Pancreas (tissue), 10 donors: ENCODE measurements around the gene FFAR3. TPM values are rescaled to one million over a fixed set of nuclear protein-coding genes. Genes with fewer than 3 reads are reported as not detected.

Experiments
- ATAC-seq, 4 donors: fragments of 200-7000 bp; cut with Tn5 transposase; one replicate each; pipeline versions ENCODE4 v1.8.0 to v1.9.1; 2020; ENCODE audit warnings: mild to moderate bottlenecking in 4 of 4, moderate library complexity in 4 of 4
- DNase-seq, 6 donors: peaks; one replicate each; pipeline ENCODE4 v3.0.0-alpha.2; 2020
- FAIRE-seq: peaks from 2 replicates; lab custom pipeline; 2012; peaks lifted over from hg19 to GRCh38; lab: Jason Lieb, UNC
- H3K27ac ChIP-seq, 4 donors: fragments of 200-600 bp; sonication (generic); 1 replicate in 3 of 4; 2 replicates in 1 of 4; pipeline versions ENCODE4 v1.5.0 to v1.8.0; 2020
- H3K27me3 ChIP-seq, 4 donors: fragments of 200-600 bp; one replicate each; pipeline ENCODE4 v1.8.0; 2021
- H3K36me3 ChIP-seq, 3 donors: fragments of 200-600 bp; sonication (generic) in 1 of 3; one replicate each; pipeline versions ENCODE4 v1.5.0 to v1.8.0; 2020 to 2021
- H3K4me1 ChIP-seq, 3 donors: fragments of 200-600 bp; one replicate each; pipeline ENCODE4 v1.8.0; 2021
- H3K4me3 ChIP-seq, 4 donors: fragments of 200-600 bp; sonication (generic) in 2 of 4; one replicate each; pipeline versions ENCODE4 v1.5.0 to v1.8.0; 2020 to 2021
- H3K9me3 ChIP-seq, 4 donors: fragments of 200-600 bp; one replicate each; pipeline ENCODE4 v1.8.0; 2021
- WGBS, 2 donors: extraction: QIAGEN DNeasy Blood & Tissue Kit; methylation state at CpG; one replicate each; pipeline ENCODE4 v1.1.7; 2013; 5-methylcytosine and 5-hydroxymethylcytosine counted together
- intact Hi-C, 3 donors: fragments of 100-400 bp; cut with DNase I; formaldehyde crosslinking; loops; one replicate each; pipeline versions ENCODE4 v1.11.1 to v1.14.2; 2022
- polyA plus RNA-seq, 2 donors: library from polyadenylated mRNA; stranded (reverse); fragments of 200-250 nt; gene quantifications; one replicate each; pipeline ENCODE4 v1.2.3, GENCODE V29; 2013
- total RNA-seq, 6 donors: library from RNA; stranded (reverse); fragmentation: NEBNext Ultra II Directional in 4 of 6; extraction: Animal tissue kit (Norgen Biotek cat#: 25700) in 4 of 6; gene quantifications; one replicate each; pipeline versions ENCODE4 v1.2.1 to v1.2.4, GENCODE V29; 2021 to 2023
- TF ChIP-seq, protein P1 (sequence below), 4 donors: fragments of 200-600 bp; sonication (generic) in 3 of 4; IDR thresholded peaks; one replicate each; pipeline versions ENCODE4 v1.5.0 to v1.8.0; 2021; ENCODE audit warnings: antibody characterized with exemption in 4 of 4
- donor health status: healthy with polysubstance abuse.
- donor health status: DM: no; HTN: no; CAD: no; lungs with moderate emphysema.
- donor health status: DM: no; HTN: no; CAD: no.
- donor health status: control.
- donor health status: control.
- donor health status: Bipolar disorder and iron deficiency.
- donor health status: DM: yes; HTN: yes; CAD: no.
- donor health status: DM: no; HTN: no; CAD: no.
- donor health status: DM: no; HTN: no; CAD: no.
- donor health status: DM: yes; HTN: yes; CAD: no.

Gene FFAR3
- total and polyA plus RNA-seq, 8 donors = 0.09 to 2.7 (median 0.34) TPM; not detected in 1

DNA sequence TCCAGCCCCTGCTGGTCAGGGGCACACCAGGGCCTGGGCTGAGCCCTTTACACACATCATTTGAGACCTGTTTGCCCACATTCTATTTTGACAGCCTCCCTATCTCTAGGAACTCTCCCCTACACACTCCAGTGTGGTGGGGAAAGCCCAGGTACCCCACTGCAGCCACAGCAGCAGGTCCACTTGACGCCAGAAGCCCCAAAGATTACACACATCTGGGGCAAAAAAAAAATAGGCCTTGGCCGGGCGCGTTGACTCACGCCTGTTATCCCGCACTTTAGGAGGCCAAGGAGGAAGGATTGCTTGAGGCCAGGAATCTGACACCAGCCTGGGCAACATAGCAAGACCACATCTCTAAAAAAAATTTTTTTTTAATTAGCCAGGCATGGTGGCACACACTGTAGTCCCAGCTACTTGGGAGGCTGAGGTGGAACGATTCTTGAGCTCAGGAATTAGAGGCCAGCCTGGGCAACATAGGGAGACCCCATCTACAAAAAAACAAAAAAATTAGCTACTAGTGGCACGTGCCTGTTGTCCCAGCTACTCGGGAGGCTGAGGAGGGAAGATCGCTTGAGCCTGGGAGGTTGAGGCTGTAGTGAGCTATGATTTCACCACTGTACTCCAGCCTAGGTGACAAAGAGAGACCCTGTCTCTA lies 47.3 kb upstream of the FFAR3 start:
- Histone ChIP-seq H3K36me3 (no peaks in the 10 kb centered on the region), H3K4me1 (peaks cover 0 to 8% (median 5%) of the 10 kb centered on the region in 3 donors), H3K27me3 (no peaks in the 10 kb centered on the region), H3K27ac (no peak overlapping the region), H3K9me3 (no peaks in the 10 kb centered on the region), H3K4me3 (no peak overlapping the region)
- FAIRE-seq = no peak
- TF ChIP-seq, protein P1, sequence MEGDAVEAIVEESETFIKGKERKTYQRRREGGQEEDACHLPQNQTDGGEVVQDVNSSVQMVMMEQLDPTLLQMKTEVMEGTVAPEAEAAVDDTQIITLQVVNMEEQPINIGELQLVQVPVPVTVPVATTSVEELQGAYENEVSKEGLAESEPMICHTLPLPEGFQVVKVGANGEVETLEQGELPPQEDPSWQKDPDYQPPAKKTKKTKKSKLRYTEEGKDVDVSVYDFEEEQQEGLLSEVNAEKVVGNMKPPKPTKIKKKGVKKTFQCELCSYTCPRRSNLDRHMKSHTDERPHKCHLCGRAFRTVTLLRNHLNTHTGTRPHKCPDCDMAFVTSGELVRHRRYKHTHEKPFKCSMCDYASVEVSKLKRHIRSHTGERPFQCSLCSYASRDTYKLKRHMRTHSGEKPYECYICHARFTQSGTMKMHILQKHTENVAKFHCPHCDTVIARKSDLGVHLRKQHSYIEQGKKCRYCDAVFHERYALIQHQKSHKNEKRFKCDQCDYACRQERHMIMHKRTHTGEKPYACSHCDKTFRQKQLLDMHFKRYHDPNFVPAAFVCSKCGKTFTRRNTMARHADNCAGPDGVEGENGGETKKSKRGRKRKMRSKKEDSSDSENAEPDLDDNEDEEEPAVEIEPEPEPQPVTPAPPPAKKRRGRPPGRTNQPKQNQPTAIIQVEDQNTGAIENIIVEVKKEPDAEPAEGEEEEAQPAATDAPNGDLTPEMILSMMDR (IDR thresholded peaks at IDR 0.05) = no peak
- WGBS, 2 donors = 94% methylated on average over 10 of the region's 10 CpGs
- no peak for DNase-seq
- intact Hi-C loops = no loop called here
- no peak for ATAC-seq

DNA sequence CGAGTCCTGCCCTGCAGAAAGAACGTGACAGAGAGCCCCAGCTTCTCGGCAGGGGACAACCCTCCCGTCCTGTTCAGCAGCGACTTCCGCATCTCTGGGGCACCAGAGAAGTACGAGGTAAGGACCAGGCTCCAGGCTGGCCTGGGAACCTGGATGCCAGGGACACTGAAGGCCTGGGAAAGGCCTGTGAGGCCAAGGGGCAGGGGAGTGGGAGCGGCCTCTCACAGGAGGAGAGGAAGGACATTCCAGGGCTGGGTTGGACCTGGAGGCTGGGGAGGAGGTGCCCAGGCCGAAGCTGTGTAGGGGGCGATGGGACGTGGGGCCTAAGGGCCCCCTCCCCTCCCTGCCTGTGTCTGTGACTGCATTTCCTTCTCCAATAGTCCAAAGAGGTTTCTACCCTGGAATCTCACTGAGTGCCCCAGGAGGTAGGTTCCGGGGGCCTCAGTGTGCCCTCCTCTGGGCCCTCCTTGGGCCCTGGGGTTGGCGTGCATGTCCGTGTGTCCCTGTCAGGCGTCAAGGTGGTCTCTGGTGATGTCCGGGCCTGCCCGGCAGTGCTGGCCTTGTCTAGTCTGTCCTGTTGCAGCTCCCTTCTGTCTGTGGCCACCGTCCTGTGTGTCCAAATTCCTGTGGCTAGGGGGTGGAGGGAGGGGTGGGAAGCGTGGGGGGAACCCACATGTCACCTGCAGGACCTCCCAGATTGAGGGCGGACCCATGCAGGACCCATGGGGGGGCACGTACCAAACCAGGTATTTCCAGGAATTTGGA lies 46.2 kb upstream of the FFAR3 start:
- Histone ChIP-seq H3K36me3 (no peaks in the 10 kb centered on the region), H3K4me1 (peaks cover 0 to 8% (median 5%) of the 10 kb centered on the region in 3 donors), H3K27me3 (no peaks in the 10 kb centered on the region), H3K27ac (no peak overlapping the region), H3K9me3 (no peaks in the 10 kb centered on the region), H3K4me3 (no peak overlapping the region)
- intact Hi-C loops = no loop called here
- TF ChIP-seq, protein P1 (IDR thresholded peaks at IDR 0.05) = no peak
- FAIRE-seq (no peak), ATAC-seq (no peak), DNase-seq (no peak)
- 84 to 90% methylated on average over 21 of the region's 21 CpGs for WGBS, 2 donors

DNA sequence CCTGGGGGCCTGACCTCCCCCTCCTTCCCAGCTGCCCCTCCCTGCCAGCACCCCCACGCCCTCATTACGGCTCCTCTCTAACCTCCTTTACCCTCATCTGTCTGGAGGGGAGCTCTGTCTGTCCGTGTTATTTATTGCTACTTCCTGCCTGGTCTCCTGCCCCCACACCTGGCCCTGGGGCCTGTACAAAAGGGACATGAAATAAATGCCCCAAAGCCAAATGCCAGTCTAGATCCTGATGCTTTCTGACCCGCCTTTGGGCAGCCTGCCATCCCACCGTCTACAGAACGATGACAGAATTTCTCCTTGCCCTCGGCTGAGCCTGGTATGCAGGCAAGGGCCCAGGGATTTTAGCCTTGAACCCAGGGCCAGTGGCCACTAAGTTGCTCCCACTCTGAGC lies 44.7 kb upstream of the FFAR3 start:
- Histone ChIP-seq H3K27ac (no peak overlapping the region), H3K36me3 (no peaks in the 10 kb centered on the region), H3K4me1 (peaks cover 0 to 8% (median 5%) of the 10 kb centered on the region in 3 donors), H3K27me3 (no peaks in the 10 kb centered on the region), H3K4me3 (no peak overlapping the region), H3K9me3 (no peaks in the 10 kb centered on the region)
- intact Hi-C loops = no loop called here
- FAIRE-seq (no peak), DNase-seq (peak in 1 of 6 donors; percentile 7), ATAC-seq (no peak)
- TF ChIP-seq, protein P1 (IDR thresholded peaks at IDR 0.05) = no peak
- 42 to 52% methylated on average over 6 to 7 of the region's 7 CpGs for WGBS, 2 donors

DNA sequence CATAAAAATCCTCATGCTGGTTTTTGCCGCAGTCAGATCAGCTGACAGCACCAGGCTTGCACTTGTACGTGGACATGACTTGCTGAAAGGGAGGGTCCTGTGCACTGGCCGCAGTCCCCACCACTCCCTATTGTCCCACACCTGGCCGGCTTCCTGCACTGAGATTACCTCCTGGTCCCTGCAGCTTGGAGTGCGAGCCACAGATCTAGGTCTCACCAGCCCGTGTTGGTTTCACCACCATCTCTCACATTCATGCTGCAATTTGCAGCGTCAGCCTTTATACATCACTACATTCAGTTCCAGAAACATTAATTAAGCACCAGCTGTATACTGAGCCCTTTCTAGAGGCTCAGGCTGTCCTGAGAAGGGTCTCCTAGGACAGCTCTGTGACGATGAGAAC lies 44.2 kb upstream of the FFAR3 start:
- Histone ChIP-seq H3K27me3 (no peaks in the 10 kb centered on the region), H3K4me3 (no peak overlapping the region), H3K27ac (no peak overlapping the region), H3K9me3 (no peaks in the 10 kb centered on the region), H3K36me3 (no peaks in the 10 kb centered on the region), H3K4me1 (peaks cover 0 to 8% (median 5%) of the 10 kb centered on the region in 3 donors)
- FAIRE-seq (no peak), ATAC-seq (no peak), DNase-seq (peak in 1 of 6 donors; percentile 2)
- TF ChIP-seq, protein P1 (IDR thresholded peaks at IDR 0.05) = no peak
- 82 to 83% methylated on average over 8 of the region's 8 CpGs for WGBS, 2 donors
- intact Hi-C loops = no loop called here
